ENCODE data around the gene COL13A1. TPM values are rescaled to one million over a fixed set of nuclear protein-coding genes. Genes with fewer than 3 reads are reported as not detected.

Gene COL13A1
- total RNA-seq, 6 experiments from 2014 or later: 33.5 to 46.6 (median 38.1) TPM

DNA sequence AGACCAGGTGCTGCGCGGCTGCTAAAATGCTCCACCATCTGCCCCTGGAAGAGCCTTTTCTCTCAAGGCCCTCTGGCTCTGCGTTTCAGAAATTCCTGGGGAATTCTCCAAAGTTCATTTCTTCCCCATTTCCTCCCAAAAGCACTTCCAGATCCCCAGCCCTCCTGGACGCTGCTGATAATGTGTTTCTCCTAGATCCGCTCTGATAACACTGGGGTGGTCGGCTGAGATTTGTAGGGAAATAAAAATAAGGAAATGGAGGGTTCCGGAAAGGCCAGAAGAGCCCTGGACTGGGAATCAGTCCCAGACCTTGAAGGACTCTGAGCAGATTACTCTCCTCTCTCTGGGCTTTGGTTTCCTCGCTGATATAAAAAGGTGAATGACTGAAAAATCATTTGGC lies 28.1 kb downstream of the COL13A1 start:
- H3K4me1 Mint-ChIP-seq (ENCODE audit: low read depth): peaks cover 24% of the 10 kb centered on the region
- DNase-seq: no peak
- no peaks in the 10 kb centered on the region for H3K9me3 Mint-ChIP-seq
- H3K27me3 Mint-ChIP-seq (ENCODE audit: insufficient read depth): peaks cover 1% of the 10 kb centered on the region
- H3K4me3 Mint-ChIP-seq: no peak overlapping the region
- TF ChIP-seq, protein P1, sequence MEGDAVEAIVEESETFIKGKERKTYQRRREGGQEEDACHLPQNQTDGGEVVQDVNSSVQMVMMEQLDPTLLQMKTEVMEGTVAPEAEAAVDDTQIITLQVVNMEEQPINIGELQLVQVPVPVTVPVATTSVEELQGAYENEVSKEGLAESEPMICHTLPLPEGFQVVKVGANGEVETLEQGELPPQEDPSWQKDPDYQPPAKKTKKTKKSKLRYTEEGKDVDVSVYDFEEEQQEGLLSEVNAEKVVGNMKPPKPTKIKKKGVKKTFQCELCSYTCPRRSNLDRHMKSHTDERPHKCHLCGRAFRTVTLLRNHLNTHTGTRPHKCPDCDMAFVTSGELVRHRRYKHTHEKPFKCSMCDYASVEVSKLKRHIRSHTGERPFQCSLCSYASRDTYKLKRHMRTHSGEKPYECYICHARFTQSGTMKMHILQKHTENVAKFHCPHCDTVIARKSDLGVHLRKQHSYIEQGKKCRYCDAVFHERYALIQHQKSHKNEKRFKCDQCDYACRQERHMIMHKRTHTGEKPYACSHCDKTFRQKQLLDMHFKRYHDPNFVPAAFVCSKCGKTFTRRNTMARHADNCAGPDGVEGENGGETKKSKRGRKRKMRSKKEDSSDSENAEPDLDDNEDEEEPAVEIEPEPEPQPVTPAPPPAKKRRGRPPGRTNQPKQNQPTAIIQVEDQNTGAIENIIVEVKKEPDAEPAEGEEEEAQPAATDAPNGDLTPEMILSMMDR (IDR thresholded peaks at IDR 0.05): no peak
- H3K27ac Mint-ChIP-seq: no peak overlapping the region; the same call in 1 of the 2 replicates
- H3K36me3 Mint-ChIP-seq (ENCODE audit: low read depth): peaks cover 48% of the 10 kb centered on the region

GRCh38 chr10:69831231-69831855 lies 29.6 kb downstream of the COL13A1 start:
- Mint-ChIP-seq H3K36me3 (ENCODE audit: low read depth) (peaks cover 37% of the 10 kb centered on the region), H3K4me3 (peak overlapping the region; percentile 26; the same call in 1 of the 2 replicates), H3K27me3 (ENCODE audit: insufficient read depth) (peaks cover 1% of the 10 kb centered on the region), H3K4me1 (ENCODE audit: low read depth) (peaks cover 34% of the 10 kb centered on the region), H3K27ac (0 out of 2 replicates have a peak overlapping the region, but pooled peaks have one; percentile 10), H3K9me3 (no peaks in the 10 kb centered on the region)
- TF ChIP-seq, protein P1 (IDR thresholded peaks at IDR 0.05): no peak
- peak; percentile 50 for DNase-seq

DNA sequence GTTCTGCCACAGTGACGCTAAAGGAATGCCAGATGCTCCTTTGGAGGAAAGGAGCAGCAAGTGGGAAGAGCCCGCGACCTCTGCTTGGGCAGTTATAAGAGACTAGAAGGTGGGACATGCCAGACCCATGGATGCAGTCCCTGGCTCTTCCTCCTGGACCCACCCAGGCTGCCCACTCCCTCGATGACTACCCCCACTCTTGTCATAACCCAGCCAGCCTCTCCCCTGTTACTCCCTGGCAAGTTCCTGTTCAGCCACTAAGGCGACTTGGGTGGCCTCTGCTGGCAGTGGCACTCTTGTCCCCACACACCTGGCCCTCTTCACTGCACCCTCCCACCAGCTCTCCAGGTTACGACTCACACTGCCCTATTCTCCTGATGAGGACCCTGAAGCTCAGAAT lies 33.5 kb downstream of the COL13A1 start:
- Mint-ChIP-seq H3K36me3 (ENCODE audit: low read depth) (peaks cover 10% of the 10 kb centered on the region), H3K9me3 (no peaks in the 10 kb centered on the region), H3K27me3 (ENCODE audit: insufficient read depth) (no peaks in the 10 kb centered on the region; the same call in 1 of the 2 replicates), H3K4me1 (ENCODE audit: low read depth) (peaks cover 61% of the 10 kb centered on the region), H3K4me3 (no peak overlapping the region), H3K27ac (no peak overlapping the region)
- DNase-seq: no peak
- TF ChIP-seq, protein P1 (IDR thresholded peaks at IDR 0.05): no peak

DNA sequence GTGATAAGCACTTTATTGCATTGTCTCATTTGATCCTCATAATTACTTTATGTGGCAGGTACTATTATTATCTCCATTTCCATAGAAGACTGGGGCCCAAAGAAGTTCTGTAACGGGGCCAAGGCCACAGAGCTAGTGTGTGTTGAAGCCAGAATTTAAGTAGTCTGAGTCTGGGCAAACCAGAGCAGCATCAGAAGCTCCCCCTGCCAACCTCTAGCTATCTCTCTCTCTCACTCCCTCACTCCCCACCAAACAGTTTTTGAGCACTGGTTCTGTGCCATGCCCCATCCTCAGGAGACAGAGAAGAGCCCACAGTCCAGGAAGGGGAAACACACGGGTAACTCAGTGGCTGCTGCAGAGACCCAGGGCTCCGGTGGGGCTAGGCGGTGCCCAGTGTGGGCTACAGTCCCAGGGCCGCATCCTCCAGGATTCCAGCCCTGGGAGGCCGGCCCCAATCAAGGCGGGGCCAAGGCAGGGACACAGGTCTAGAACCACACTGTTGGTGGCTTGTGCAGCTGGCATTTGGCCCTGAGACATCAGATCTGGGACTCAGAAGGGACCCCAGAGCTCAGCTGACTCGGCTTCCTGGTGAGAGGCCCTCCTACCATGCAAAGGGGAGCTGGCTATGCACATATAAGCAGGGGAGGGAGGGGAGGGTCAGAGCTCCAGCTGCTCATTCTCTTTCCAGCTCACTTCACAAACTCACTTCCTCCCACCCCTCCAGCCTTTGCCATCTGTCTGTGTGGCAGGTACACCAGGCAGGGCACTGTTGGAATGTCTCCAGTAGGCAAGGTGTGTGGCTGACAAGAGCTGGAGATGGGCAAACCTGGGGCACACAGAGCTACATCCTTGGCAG lies 34.4 kb downstream of the COL13A1 start:
- H3K27me3 Mint-ChIP-seq (ENCODE audit: insufficient read depth): no peaks in the 10 kb centered on the region; the same call in 1 of the 2 replicates
- H3K27ac Mint-ChIP-seq: no peak overlapping the region
- no peaks in the 10 kb centered on the region for H3K9me3 Mint-ChIP-seq
- no peak for DNase-seq
- peaks cover 10% of the 10 kb centered on the region for H3K36me3 Mint-ChIP-seq (ENCODE audit: low read depth)
- TF ChIP-seq, protein P1 (IDR thresholded peaks at IDR 0.05): no peak
- peaks cover 60% of the 10 kb centered on the region for H3K4me1 Mint-ChIP-seq (ENCODE audit: low read depth)
- no peak overlapping the region for H3K4me3 Mint-ChIP-seq

GRCh38 chr10:69836731-69837030 lies 35.0 kb downstream of the COL13A1 start:
- Mint-ChIP-seq H3K4me1 (ENCODE audit: low read depth) (peaks cover 60% of the 10 kb centered on the region), H3K27me3 (ENCODE audit: insufficient read depth) (no peaks in the 10 kb centered on the region; the same call in 1 of the 2 replicates), H3K4me3 (no peak overlapping the region), H3K36me3 (ENCODE audit: low read depth) (peaks cover 10% of the 10 kb centered on the region), H3K27ac (no peak overlapping the region), H3K9me3 (no peaks in the 10 kb centered on the region)
- no peak for DNase-seq
- TF ChIP-seq, protein P1 (IDR thresholded peaks at IDR 0.05): no peak
